ENCODE measurements around the gene OSCP1. TPM values are rescaled to one million over a fixed set of nuclear protein-coding genes. Genes with fewer than 3 reads are reported as not detected.
A peak's percentile ranks its signal among the peaks of the same experiment; 100 is the strongest.

OSCP1 gene
- total and polyA plus RNA-seq, 2 experiments from 2014 or later: 2.2 to 2.6 TPM

GRCh38 chr1:36383240-36383639 is 67.0 kb downstream of the OSCP1 start:
- peaks cover 37% of the 10 kb centered on the region for H4K20me1 ChIP-seq (replicated peaks; ENCODE audit: insufficient read depth)
- no peaks in the 10 kb centered on the region for H3K36me3 ChIP-seq (ENCODE audit: insufficient read depth)
- peaks cover 69% of the 10 kb centered on the region for H3K79me2 ChIP-seq (replicated peaks; ENCODE audit: insufficient read depth)
- no peaks in the 10 kb centered on the region for H3K27me3 ChIP-seq (ENCODE audit: insufficient read depth)
- Mint-ChIP-seq H3K27ac (no peak overlapping the region), H3K36me3 (ENCODE audit: low read depth) (peaks cover 4% of the 10 kb centered on the region), H3K27me3 (ENCODE audit: insufficient read depth, low read depth, poor library complexity) (peaks cover 17% of the 10 kb centered on the region), H3K9me3 (no peaks in the 10 kb centered on the region), H3K4me3 (peak overlapping the region; percentile 54; the same call in 1 of the 3 replicates), H3K4me1 (peaks cover 53% of the 10 kb centered on the region)
- ATAC-seq: no peak
- H3K27ac ChIP-seq (ENCODE audit: low read depth): no peak overlapping the region; the same call in 1 of the 2 replicates
- peaks cover 16% of the 10 kb centered on the region for H3K4me1 ChIP-seq (ENCODE audit: insufficient read depth)
- no peak for DNase-seq (ENCODE audit: low spot score)
- no peak overlapping the region for H3K4me3 ChIP-seq
- no peak overlapping the region for H3K4me2 ChIP-seq
- peaks cover 21% of the 10 kb centered on the region for H3F3A ChIP-seq (replicated peaks; ENCODE audit: low read depth)
- no peak overlapping the region for H2AFZ ChIP-seq
- no peak for TF ChIP-seq JUNB (IDR thresholded peaks at IDR 0.05; ENCODE audit: unreplicated experiment)
- no peak for TF ChIP-seq EZH2phosphoT487 (IDR thresholded peaks at IDR 0.05; ENCODE audit: unreplicated experiment)
- no peak for TF ChIP-seq ZNF114 (CRISPR knock-in tag; IDR thresholded peaks at IDR 0.05)
- no peak for TF ChIP-seq REST (IDR thresholded peaks at IDR 0.05; ENCODE audit: unreplicated experiment)
- TF ChIP-seq ZNF331 (CRISPR knock-in tag; IDR thresholded peaks at IDR 0.05; ENCODE audit: low read depth): no peak
- TF ChIP-seq STAT1 (IDR thresholded peaks at IDR 0.05; ENCODE audit: unreplicated experiment): no peak
- no peak for TF ChIP-seq ETS1 (IDR thresholded peaks at IDR 0.05)
- TF ChIP-seq POLR2AphosphoS5 (IDR thresholded peaks at IDR 0.05; ENCODE audit: low read depth): no peak
- TF ChIP-seq EZH2 (IDR thresholded peaks at IDR 0.05; ENCODE audit: low read depth, unreplicated experiment): no peak
- TF ChIP-seq NANOG (IDR thresholded peaks at IDR 0.05; ENCODE audit: borderline replicate concordance): no peak
- TF ChIP-seq CTCF (conservative IDR thresholded peaks at IDR 0.05; ENCODE audit: low read depth in 2 of 2): no peak
- TF ChIP-seq CREB1 (CRISPR knock-in tag; IDR thresholded peaks at IDR 0.05; ENCODE audit: low read depth): no peak
- TF ChIP-seq ZNF462 (CRISPR knock-in tag; IDR thresholded peaks at IDR 0.05): no peak
- H3K9me2 ChIP-seq (ENCODE audit: insufficient read depth): no peaks in the 10 kb centered on the region
